ENCODE data around the gene CAMSAP2. TPM values are rescaled to one million over a fixed set of nuclear protein-coding genes. Genes with fewer than 3 reads are reported as not detected.

Gene CAMSAP2
- total and polyA plus RNA-seq, 9 donors = 14.5 to 44.5 (median 33.6) TPM

DNA sequence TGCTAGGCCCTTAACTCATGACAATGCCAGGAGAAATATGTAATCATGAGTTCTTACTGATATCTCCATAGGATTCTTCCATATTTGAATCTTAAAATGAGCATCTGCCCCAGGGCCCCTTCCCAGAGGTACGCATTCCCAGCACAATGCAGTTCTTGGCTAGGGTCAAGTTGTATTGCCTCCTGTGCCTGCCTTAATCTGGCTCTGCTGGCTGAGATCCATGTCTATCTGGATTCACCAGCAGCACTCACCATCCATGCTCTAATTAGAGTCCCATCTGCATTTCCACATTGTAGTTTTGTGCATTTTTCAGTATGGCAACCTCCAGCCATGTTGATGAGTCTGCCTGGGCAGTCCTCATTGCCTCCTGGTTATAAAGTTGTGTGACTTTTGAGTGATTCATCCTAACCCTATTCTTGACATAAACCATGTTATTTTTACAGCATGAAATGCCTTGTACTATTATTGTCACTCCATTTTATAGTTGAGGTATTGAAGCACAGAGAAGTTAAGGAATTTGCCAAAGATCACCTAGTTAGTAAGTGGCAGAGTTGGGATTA lies 55.9 kb downstream of the CAMSAP2 start:
- H3K27ac ChIP-seq = no peak overlapping the region
- H3K27me3 ChIP-seq = no peaks in the 10 kb centered on the region
- no peak for DNase-seq
- H3K4me3 ChIP-seq = no peak overlapping the region
- no peaks in the 10 kb centered on the region for H3K9me3 ChIP-seq
- no peak for TF ChIP-seq EP300 (IDR thresholded peaks at IDR 0.05)
- WGBS, 3 donors = 93 to 100% (median 94%) methylated on average over 1 of the region's 1 CpG
- intact Hi-C loops (cut with DNase I) = no loop called here
- H3K36me3 ChIP-seq = no peaks in the 10 kb centered on the region
- H3K4me1 ChIP-seq (ENCODE audit: insufficient read depth) = peaks cover 5% of the 10 kb centered on the region

DNA sequence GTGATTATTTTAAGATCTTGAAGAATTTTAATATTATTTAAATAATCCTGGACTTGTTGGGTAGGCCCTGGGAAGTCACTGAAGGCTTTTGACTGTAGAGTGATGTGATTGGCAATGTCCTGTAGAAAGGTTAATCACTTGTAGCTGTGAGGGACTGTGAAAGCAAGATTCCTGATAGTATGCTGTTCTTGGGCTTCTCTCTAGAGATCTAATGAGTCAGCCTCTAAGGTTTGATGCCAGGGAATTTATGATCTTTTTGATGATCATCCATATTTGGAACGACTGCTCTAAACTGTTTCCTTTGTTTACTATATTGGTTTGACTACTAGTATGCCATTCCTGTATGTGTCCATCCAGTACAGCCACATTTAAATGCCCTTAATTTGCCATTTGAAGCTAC lies 56.5 kb downstream of the CAMSAP2 start:
- H3K9me3 ChIP-seq = no peaks in the 10 kb centered on the region
- DNase-seq = no peak
- TF ChIP-seq POLR2A (IDR thresholded peaks at IDR 0.05) (no peak), EP300 (IDR thresholded peaks at IDR 0.05) (no peak)
- TF ChIP-seq, protein P1, sequence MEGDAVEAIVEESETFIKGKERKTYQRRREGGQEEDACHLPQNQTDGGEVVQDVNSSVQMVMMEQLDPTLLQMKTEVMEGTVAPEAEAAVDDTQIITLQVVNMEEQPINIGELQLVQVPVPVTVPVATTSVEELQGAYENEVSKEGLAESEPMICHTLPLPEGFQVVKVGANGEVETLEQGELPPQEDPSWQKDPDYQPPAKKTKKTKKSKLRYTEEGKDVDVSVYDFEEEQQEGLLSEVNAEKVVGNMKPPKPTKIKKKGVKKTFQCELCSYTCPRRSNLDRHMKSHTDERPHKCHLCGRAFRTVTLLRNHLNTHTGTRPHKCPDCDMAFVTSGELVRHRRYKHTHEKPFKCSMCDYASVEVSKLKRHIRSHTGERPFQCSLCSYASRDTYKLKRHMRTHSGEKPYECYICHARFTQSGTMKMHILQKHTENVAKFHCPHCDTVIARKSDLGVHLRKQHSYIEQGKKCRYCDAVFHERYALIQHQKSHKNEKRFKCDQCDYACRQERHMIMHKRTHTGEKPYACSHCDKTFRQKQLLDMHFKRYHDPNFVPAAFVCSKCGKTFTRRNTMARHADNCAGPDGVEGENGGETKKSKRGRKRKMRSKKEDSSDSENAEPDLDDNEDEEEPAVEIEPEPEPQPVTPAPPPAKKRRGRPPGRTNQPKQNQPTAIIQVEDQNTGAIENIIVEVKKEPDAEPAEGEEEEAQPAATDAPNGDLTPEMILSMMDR (IDR thresholded peaks at IDR 0.05) = no peak
- intact Hi-C loops (cut with DNase I) = no loop called here
- H3K36me3 ChIP-seq = no peaks in the 10 kb centered on the region
- H3K27me3 ChIP-seq = no peaks in the 10 kb centered on the region
- no peak overlapping the region for H3K4me3 ChIP-seq
- 12 to 30% (median 24%) methylated on average over 1 of the region's 1 CpG for WGBS, 3 donors
- peaks cover 5% of the 10 kb centered on the region for H3K4me1 ChIP-seq (ENCODE audit: insufficient read depth)
- H3K27ac ChIP-seq = no peak overlapping the region

DNA sequence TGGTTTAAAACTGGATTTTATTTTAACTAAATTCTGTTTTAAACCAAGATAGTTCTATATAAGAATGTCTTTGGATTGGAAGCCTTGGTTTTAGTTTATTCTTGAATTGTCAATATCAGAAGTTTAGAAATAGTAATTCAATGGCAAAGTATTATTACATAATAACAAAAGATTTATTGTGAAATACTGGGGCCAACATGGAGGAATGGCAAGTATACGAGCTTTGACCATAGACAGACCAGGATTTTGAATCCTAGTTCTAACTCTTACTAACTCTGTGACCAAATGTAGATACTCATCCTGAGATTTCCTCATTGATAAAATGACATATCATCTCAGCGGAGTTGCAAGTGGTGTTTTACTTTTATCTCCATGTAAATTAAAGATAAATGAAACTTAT lies 63.3 kb downstream of the CAMSAP2 start:
- Histone ChIP-seq H3K4me1 (ENCODE audit: insufficient read depth) (no peaks in the 10 kb centered on the region), H3K27me3 (no peaks in the 10 kb centered on the region), H3K4me3 (no peak overlapping the region), H3K27ac (no peak overlapping the region), H3K36me3 (no peaks in the 10 kb centered on the region), H3K9me3 (no peaks in the 10 kb centered on the region)
- 80 to 86% (median 84%) methylated on average over 2 of the region's 2 CpGs for WGBS, 3 donors
- DNase-seq = no peak
- intact Hi-C loops (cut with DNase I) = loop anchor here (2.0 to 10.0 kb wide), 4 partner anchors 137 to 180 kb away; partner anchors contain the start of genes KIF14 (in 2 of the 4) and DDX59 (in 1 of the 4)
- TF ChIP-seq POLR2A (IDR thresholded peaks at IDR 0.05) = no peak
- TF ChIP-seq, protein P1 (IDR thresholded peaks at IDR 0.05) = no peak
- no peak for TF ChIP-seq EP300 (IDR thresholded peaks at IDR 0.05)

DNA sequence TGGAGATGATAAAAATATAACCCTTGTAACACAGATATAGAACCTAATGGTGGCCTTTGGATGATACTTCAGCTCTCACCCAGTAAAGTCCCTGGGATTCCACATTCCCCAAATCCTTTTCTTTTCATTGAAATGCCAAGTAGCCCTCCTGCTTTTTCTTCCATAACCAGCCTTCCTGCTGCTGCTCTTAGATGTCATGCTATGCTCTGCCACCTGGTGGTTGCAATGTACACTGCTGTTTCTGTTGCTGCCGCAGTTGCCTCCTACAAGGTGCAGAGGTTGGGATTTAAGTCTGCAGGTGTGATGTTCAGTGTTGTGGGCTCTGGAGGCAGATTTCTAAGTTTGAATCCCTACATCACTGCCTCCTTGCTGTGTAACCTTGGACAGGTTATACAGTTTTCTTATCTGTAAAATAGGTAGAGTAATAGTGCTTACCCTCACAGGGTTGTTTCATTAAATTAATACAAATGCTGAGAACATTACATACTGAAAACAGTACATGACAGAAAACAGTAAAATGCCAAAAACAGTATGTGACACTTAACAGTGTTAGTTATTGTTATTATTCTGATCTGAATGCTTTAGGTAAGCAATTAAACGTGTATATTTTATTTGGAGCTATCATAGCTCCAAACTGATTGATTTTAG lies 64.3 kb downstream of the CAMSAP2 start:
- Histone ChIP-seq H3K4me1 (ENCODE audit: insufficient read depth) (no peaks in the 10 kb centered on the region), H3K27ac (no peak overlapping the region), H3K4me3 (no peak overlapping the region), H3K9me3 (no peaks in the 10 kb centered on the region), H3K36me3 (no peaks in the 10 kb centered on the region), H3K27me3 (no peaks in the 10 kb centered on the region)
- TF ChIP-seq, protein P1 (IDR thresholded peaks at IDR 0.05) = peak; percentile 30 to 92 (median 84)
- TF ChIP-seq POLR2A (IDR thresholded peaks at IDR 0.05) (no peak), EP300 (IDR thresholded peaks at IDR 0.05) (no peak)
- 37 to 43% (median 39%) methylated on average over 2 of the region's 2 CpGs for WGBS, 3 donors
- DNase-seq = peak; percentile 70 to 82 (median 76)
- intact Hi-C loops (cut with DNase I) = loop anchor here (2.0 to 10.0 kb wide), 4 partner anchors 138 to 181 kb away; partner anchors contain the start of genes KIF14 (in 2 of the 4) and DDX59 (in 1 of the 4)

DNA sequence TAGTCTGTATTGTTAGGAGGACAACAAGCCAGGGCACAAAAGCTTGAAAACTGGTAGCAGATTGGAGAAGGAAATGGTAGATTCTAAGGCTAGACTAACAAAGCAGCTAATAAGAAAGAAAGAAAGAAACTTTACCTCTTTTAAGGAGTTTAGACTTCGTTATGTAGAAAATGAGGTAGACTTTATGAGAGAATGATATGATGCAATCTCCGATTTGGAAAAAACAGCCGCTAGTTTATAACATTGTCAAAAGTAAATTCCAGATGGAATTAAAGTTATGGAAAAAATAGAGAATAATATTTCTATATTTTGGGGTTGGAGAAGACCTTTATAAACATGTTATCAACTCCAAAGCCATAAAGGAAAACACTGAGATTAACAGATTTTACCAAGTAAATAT lies 67.0 kb downstream of the CAMSAP2 start:
- Histone ChIP-seq H3K27ac (no peak overlapping the region), H3K27me3 (no peaks in the 10 kb centered on the region), H3K4me3 (no peak overlapping the region), H3K4me1 (ENCODE audit: insufficient read depth) (no peaks in the 10 kb centered on the region), H3K9me3 (no peaks in the 10 kb centered on the region), H3K36me3 (no peaks in the 10 kb centered on the region)
- TF ChIP-seq EP300 (IDR thresholded peaks at IDR 0.05) (no peak), POLR2A (IDR thresholded peaks at IDR 0.05) (no peak)
- TF ChIP-seq, protein P1 (IDR thresholded peaks at IDR 0.05) = no peak
- WGBS, 3 donors = 86 to 92% (median 90%) methylated on average over 3 of the region's 3 CpGs
- intact Hi-C loops (cut with DNase I) = loop anchor here in 2 of 4 donors (10.0 kb wide), 2 partner anchors 141 to 181 kb away; partner anchors contain the start of genes DDX59 (in 1 of the 2) and KIF14 (in 1 of the 2)
- no peak for DNase-seq
